Activated CD4-positive, alpha-beta T cell treated with anti-CD3 and anti-CD28 coated beads for 4 hours (primary cell): ENCODE results near the gene MMP19.
A peak's percentile ranks its signal among the peaks of the same experiment; 100 is the strongest.
"Not testable (repeated sequence)": the region's sequence is repeated elsewhere in the genome, so short reads cannot be mapped to it uniquely, and the experiment has no call there.

Source experiments
- DNase-seq, 2 donors: peaks; one replicate each; pipeline ENCODE4 v3.0.0-alpha.2; 2020

The MMP19 gene

DNA sequence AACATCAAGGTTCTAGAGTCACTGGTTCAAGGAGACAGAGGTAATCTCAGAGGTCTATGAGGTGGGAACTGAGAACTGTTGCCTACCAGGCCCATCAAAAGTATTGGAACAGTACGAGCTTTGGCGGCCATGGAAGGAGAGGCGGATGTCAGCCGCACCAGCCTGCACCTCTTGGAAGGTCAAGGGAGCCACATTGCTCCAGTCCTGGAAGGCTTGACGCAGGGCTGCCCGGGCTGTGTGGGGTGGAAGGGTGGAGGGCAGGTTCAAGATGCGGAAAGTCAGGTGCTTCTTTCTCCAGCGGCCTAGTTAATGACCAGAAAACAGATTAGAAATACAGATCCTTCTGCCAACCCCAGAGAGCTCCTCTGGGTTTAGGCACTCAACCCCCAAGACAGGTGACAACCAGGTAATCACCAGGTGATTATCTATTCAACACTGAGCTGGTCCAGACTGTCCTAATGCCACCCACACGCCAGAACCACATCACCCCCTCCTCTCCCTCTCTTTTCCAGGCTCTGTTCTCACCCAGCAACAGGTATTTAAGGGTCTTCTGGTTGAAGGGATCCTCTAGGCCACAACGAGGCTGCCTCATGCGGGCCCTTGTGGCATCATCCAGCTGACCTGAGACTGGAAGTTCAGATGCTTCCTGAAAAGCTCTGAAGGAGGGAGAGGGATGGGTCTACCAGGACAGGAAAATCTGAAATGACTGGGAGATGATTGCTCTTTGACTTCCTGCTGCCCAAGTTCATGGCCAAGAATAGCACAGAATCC is 2.0 kb downstream of the MMP19 start:
- DNase-seq, result no peak

GRCh38 chr12:55839345-55840140 is 3.2 kb downstream of the MMP19 start:
- DNase-seq, result no peak

- DNase-seq, result no peak
These were observed 4.4 kb downstream of the MMP19 start for GRCh38 chr12:55838361-55838760.

DNA sequence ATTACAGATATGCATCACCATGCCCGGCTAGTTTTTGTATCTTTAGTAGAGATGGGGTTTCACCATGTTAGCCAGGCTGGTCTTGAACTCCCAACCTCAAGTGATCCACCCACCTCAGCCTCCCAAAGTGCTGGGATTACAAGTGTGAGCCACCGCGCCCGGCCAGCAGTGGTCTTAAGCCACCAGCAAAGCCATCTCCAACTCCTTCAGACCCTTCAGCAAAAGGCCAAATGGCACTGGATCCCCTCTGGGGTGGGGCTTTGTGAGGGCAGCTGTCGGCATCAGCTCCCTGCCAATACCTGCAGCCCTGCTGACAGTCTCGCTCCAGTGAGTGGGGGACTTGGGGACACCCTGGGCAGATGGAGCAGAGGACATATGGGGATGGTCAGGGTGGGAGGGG is 8.3 kb downstream of the MMP19 start:
- not testable (repeated sequence) for DNase-seq

DNA sequence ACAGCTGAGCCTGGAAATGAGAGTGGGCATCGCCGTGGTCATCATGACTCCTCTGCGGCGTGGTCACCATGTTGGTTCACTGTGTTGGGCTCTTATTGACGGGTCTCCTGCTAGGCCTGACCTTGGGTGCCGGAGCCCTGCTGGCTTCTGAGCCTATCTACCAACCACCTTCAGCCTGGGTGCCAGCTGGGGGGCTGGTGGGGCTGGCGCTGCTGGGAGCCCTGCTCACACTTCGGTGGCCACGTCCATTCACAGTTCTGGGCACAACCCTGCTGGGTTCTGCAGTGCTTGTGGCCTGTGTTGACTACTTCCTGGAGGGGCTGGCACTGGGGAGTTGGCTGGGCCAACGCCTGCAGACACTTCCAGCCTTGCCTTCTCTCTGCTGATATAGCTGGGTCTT is 9.7 kb downstream of the MMP19 start:
- no peak for DNase-seq

- DNase-seq, result no peak
These were observed 11.3 kb downstream of the MMP19 start for GRCh38 chr12:55831447-55831815.

- DNase-seq, result peak; percentile 39 to 51
These were observed 11.9 kb downstream of the MMP19 start for GRCh38 chr12:55830601-55831446.

- peak; percentile 18 to 32 for DNase-seq
These were observed 12.7 kb downstream of the MMP19 start for GRCh38 chr12:55829967-55830600.

- no peak for DNase-seq
These were observed 14.4 kb downstream of the MMP19 start for GRCh38 chr12:55828357-55828756.

- no peak for DNase-seq
These were observed 14.9 kb downstream of the MMP19 start for GRCh38 chr12:55827806-55828205.

DNA sequence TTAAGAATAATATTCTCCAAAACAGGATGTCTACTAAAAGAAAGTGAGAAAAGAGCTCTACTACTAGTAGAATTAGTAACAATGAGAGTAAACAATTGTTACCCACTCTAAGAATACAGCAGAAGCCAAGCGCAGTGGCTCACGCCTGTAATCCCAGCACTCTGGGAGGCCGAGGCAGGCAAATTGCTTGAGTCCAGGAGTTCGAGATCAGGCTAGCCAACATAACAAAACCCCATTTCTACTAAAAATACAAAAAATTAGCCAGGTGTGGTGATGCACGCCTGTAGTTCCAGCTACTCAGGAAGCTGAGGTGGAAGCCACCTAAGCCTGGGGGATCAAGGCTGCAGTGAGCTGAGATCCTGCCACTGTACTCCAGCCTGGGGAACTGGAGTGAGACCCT is 18.0 kb downstream of the MMP19 start:
- DNase-seq, result no peak

GRCh38 chr12:55823419-55823818 is 19.3 kb downstream of the MMP19 start:
- DNase-seq, result no peak

- no peak for DNase-seq
These were observed 20.5 kb downstream of the MMP19 start for GRCh38 chr12:55822228-55822627.

- DNase-seq, result no peak
These were observed 22.1 kb downstream of the MMP19 start for GRCh38 chr12:55820679-55821078.

DNA sequence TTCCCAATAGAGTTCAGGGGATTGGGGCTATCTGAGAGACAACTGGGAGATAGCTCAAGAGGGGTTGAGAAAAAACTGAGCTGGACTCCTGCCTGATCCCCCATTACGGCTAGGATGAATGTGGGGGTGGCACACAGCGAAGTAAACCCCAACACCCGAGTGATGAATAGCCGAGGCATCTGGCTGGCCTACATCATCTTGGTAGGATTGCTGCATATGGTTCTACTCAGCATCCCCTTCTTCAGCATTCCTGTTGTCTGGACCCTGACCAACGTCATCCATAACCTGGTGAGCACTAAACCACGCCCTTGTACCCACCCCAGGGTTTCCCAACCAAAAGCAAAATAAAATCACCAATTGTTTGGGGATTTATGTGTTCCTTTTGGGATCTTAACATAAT is 23.9 kb downstream of the MMP19 start:
- no peak for DNase-seq

- DNase-seq, result no peak
These were observed 24.5 kb downstream of the MMP19 start for GRCh38 chr12:55818140-55818728.

DNA sequence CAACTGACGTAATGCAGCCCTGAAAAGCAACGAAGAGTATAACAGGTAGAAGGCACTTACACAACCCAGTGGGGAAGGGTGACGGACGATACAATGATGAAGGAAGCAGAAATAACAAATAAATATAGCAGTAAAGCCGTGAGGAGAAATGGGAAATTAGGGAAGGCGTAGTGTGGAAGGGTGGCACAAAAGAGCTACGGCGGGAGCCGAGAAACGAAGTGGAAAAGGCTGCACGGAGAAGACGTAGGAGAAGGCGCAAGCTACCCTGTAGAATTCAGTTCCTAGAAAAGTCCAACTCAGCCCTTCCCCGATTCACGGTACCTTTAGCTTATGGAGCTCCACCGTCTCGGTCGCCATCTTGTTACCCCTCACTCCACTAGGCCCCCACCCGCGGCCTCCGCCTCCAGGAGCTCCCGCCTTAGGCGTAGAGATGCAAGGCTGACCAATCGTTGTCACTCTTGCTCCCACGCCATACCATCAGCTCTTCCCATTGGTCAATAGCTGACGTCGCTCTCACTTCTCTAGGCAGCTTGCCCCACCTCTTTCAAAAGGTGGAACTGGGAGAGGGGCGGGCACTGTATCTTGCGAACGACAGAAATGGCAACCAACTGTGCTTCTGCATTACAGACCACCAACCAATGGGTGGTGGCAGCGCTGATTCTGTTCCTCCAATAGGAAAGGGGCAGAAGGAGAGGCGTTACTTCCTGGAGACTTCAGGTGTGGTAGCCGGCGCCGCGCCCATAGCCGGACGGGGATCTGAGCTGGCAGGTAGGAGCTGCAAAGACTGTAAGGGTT is 25.2 kb downstream of the MMP19 start, which contains the start of the genes ORMDL2 and SARNP:
Gene ORMDL2, plus strand, starts transcription at position 697 of the 795 bp plus-strand sequence. CDS start 959 bp downstream, outside the sequence.
Gene SARNP, minus strand, starts transcription at position 380 of the 795 bp plus-strand sequence. Its CDS starts 23 bp downstream, at position 357.
- DNase-seq, result peak; percentile 95 to 96

DNA sequence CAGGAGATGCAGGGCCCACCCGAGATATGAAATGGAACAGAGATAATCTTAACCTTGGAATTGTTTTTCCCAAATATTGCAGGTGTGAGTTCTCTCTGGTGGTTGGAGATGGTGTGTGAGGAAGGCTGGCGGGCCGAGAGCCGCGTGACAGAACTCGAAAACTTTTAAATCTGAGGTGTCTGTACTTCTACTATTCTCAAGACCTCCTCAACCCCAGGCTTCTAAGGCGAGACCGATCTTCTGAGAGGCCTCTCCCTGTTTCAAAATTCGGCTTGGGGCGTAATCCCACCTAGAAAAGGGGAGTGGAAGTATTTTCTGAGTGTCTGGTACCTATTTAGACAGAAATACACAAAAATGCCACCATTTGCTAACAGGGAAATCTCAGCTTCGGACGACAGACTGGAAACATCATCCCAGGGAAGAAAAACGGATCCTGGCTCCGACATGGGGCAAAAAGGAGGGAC is 25.8 kb downstream of the MMP19 start:
- DNase-seq, result no peak

DNA sequence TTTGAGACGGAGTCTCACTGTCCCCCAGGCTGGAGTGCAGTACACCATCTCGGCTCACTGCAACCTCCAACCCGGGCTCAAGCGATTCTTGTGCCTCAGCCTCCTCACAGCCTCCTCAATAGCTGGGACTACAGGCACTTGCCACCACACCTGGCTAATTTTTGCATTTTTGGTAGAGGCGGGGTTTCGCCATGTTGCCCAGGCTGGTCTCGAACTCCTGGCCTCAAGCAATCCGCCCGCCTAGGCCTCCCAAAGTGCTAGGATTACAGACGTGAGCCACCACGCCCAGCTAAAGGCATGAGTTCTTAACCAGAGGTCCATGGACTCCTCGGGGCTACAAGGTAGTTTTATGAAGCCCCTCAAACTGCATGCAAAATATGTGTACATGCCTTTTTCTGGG is 27.3 kb downstream of the MMP19 start:
- DNase-seq, result no peak

DNA sequence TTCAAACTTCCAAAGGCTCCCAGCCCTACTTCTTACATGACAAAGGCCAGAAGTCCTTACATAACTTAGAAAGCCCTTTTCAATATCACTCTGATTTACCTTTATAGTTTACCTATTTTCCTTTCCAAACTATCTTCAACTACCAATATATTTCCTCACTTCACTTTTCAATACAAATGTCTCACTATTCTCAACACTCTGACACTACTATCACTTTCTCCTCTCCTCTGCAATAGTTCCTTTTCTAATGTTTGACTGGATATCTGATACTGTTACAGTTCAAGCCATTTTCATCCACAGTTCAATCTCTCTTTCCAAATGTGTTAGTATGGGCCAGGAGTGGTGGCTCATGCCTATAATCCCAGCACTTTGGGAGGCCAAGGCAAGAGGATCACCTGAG is 28.5 kb downstream of the MMP19 start:
- no peak for DNase-seq

DNA sequence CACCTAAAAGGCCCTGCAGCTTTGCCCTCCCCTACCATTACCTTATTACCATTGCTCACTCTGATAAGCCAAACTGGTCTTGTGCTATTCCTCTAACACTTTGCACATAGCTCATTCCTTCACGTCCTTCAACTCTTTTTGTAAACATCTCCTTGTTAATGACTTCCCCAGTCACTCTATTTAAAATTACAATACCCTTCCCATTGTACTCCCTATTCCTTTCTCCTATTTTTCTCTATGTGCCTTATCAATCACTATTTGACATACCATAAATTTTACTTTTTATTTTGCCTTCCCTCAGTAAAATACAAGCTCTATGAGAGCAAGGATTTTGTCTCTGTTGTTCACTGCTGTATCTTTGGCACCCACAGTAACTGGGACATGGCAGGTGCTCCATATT is 30.6 kb downstream of the MMP19 start:
- DNase-seq, result no peak
